H1 (cell line): ENCODE measurements around the gene GRID2. TPM values are rescaled to one million over a fixed set of nuclear protein-coding genes. Genes with fewer than 3 reads are reported as not detected.

Source experiments
- ASH2L ChIP-seq: fragments of 200-600, 300-600 bp; sonication (generic); IDR thresholded peaks from one replicate; pipeline ENCODE4 v1.7.1; 2017; ENCODE audit warnings: low read length
- BACH1 ChIP-seq: IDR thresholded peaks from 2 replicates; pipeline ENCODE4 v1.6.1; 2012; ENCODE audit warnings: low read length, improper control_type of control experiment
- CHD7 ChIP-seq: fragments of 300-600 bp; sonication (generic); IDR thresholded peaks from 2 replicates; pipeline ENCODE4 v1.7.1; 2012; ENCODE audit warnings: low read length, moderate library complexity, mild to moderate bottlenecking, inconsistent platforms; ENCODE audit not compliant: insufficient replicate concordance
- CREB1 ChIP-seq: IDR thresholded peaks from 2 replicates; pipeline ENCODE4 v1.6.1; 2012; ENCODE audit warnings: inconsistent platforms
- CTCF ChIP-seq, 3 experiments: IDR thresholded peaks; 1 replicate in 2 of 3; 2 replicates in 1 of 3; pipeline versions ENCODE4 v1.5.1 to v1.6.1; 2011; ENCODE audit warnings: low read length in 3 of 3, mild to moderate bottlenecking in 3 of 3, inconsistent platforms in 2 of 3, low read depth in 1 of 3, moderate library complexity in 1 of 3; ENCODE audit not compliant: insufficient read depth in 1 of 3; ENCODE audit errors: control extremely low read depth in 1 of 3
- RAD21 ChIP-seq, 2 experiments: IDR thresholded peaks in 1 of 2; conservative IDR thresholded peaks in 1 of 2; 2 replicates each; pipeline ENCODE4 v1.6.1; 2011; ENCODE audit warnings: low read depth in 2 of 2, low read length in 2 of 2, improper control_type of control experiment in 1 of 2, inconsistent platforms in 1 of 2, mild to moderate bottlenecking in 1 of 2, moderate library complexity in 1 of 2
- RXRA ChIP-seq: IDR thresholded peaks from 2 replicates; pipeline ENCODE4 v1.6.1; 2011; ENCODE audit warnings: low read depth, mild to moderate bottlenecking, low read length, moderate library complexity; ENCODE audit not compliant: insufficient read depth
- SP2 ChIP-seq: IDR thresholded peaks from 2 replicates; pipeline ENCODE4 v1.6.1; 2012; ENCODE audit warnings: mild to moderate bottlenecking, low read length, inconsistent platforms
- ZNF274 ChIP-seq: IDR thresholded peaks from 2 replicates; pipeline ENCODE4 v1.7.0; 2012; ENCODE audit warnings: low read length, borderline replicate concordance; ENCODE audit errors: extremely low read depth
- polyA plus RNA-seq, 7 experiments: library from polyadenylated mRNA; depleted of rRNA in 3 of 7; stranded (reverse) in 5 of 7; unstranded in 2 of 7; fragments of >200 nt in 5 of 7; fragments of 200-250 nt in 2 of 7; gene quantifications; 1 replicate in 5 of 7; 2 replicates in 1 of 7; 4 replicates in 1 of 7; pipeline versions ENCODE4 v1.2.1 to v1.2.3, GENCODE V29; 2011 to 2013; ENCODE audit warnings: missing spikeins in 2 of 7, mixed read lengths in 2 of 7
- total RNA-seq: library from RNA; stranded (reverse); fragmentation: NEBNext Ultra II Directional; extraction: Animal tissue kit (Norgen Biotek cat#: 25700); gene quantifications from 2 replicates; pipeline ENCODE4 v1.2.1, GENCODE V29; 2021

The GRID2 gene
- total and polyA plus RNA-seq, 2 of the 8 experiments (the other 6 are each of a cell fraction or from before 2014, with no cell fraction given), result 31.1 to 81.9 TPM

- TF ChIP-seq CHD7 (no peak), ZNF274 (no peak), CREB1 (no peak), CTCF (IDR thresholded peaks at IDR 0.05; ENCODE audit: control extremely low read depth in 1 of 3, insufficient read depth in 1 of 3, low read depth in 1 of 3, low read length in 3 of 3) (no peak), ASH2L (no peak), RXRA (no peak), BACH1 (no peak), SP2 (no peak), RAD21 (IDR thresholded peaks at IDR 0.05 in 1 of 2, conservative IDR thresholded peaks at IDR 0.05 in 1 of 2; ENCODE audit: low read depth in 2 of 2, low read length in 2 of 2) (no peak)
Observed at GRCh38 chr4:93718233-93718632, 1414.5 kb downstream of the GRID2 start (continued).
